ENCODE results near the gene MLLT3. TPM values are rescaled to one million over a fixed set of nuclear protein-coding genes. Genes with fewer than 3 reads are reported as not detected.

Gene MLLT3
- total RNA-seq, 2 donors from 2014 or later = 13.1 to 22.0 TPM

DNA sequence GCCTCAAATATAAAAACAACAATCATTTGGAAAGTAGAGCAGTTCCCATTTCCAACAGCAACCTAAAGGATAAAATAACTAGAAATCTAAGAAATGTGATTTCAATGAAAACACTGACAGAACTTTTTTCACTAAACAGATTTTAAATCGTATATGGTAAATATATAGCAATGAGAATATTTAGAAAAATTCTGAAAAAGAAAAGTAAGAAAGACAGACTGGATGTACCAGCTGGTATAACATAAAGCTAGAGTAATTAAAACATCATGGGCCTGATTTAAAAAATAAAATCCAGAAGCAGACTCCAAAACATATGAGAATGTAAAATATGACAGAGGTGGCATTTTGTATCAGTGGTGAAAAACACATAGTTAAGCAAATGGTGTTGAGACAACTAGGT lies 308.9 kb downstream of the MLLT3 start:
- Histone ChIP-seq H3K36me3 (no peaks in the 10 kb centered on the region), H3K9me3 (no peaks in the 10 kb centered on the region), H3K27me3 (replicated peaks; ENCODE audit: insufficient read depth) (no peaks in the 10 kb centered on the region), H3K27ac (no peak overlapping the region), H3K4me3 (no peak overlapping the region), H3K4me1 (replicated peaks) (no peaks in the 10 kb centered on the region)
- intact Hi-C loops (cut with DNase I) = no loop called here
- DNase-seq (ENCODE audit: low spot score) = no peak
- TF ChIP-seq POLR2AphosphoS5 (IDR thresholded peaks at IDR 0.05) (no peak), POLR2A (IDR thresholded peaks at IDR 0.05) (no peak)
- TF ChIP-seq, protein P1, sequence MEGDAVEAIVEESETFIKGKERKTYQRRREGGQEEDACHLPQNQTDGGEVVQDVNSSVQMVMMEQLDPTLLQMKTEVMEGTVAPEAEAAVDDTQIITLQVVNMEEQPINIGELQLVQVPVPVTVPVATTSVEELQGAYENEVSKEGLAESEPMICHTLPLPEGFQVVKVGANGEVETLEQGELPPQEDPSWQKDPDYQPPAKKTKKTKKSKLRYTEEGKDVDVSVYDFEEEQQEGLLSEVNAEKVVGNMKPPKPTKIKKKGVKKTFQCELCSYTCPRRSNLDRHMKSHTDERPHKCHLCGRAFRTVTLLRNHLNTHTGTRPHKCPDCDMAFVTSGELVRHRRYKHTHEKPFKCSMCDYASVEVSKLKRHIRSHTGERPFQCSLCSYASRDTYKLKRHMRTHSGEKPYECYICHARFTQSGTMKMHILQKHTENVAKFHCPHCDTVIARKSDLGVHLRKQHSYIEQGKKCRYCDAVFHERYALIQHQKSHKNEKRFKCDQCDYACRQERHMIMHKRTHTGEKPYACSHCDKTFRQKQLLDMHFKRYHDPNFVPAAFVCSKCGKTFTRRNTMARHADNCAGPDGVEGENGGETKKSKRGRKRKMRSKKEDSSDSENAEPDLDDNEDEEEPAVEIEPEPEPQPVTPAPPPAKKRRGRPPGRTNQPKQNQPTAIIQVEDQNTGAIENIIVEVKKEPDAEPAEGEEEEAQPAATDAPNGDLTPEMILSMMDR (IDR thresholded peaks at IDR 0.05) = no peak
- WGBS = 84% methylated on average over 1 of the region's 1 CpG

DNA sequence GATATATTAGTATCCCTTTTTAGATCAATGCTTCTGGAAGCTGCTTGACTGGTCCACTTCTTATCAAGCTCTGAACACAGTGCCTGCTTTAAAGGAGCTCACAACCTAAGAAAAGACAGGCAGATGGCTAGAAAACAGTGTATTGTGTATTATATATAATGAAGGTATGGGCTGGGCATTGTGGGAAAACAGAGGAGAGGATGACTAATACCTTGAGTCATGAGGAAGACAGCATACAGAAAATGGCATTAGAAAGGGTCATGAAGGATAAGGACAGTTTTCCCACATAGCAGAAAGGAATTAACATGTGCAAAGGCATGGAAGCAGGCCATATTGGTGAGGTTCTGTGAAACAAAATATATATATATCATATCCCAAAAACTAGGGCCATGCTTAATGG lies 309.6 kb downstream of the MLLT3 start:
- Histone ChIP-seq H3K36me3 (no peaks in the 10 kb centered on the region), H3K27ac (no peak overlapping the region), H3K4me1 (replicated peaks) (no peaks in the 10 kb centered on the region), H3K9me3 (no peaks in the 10 kb centered on the region), H3K27me3 (replicated peaks; ENCODE audit: insufficient read depth) (no peaks in the 10 kb centered on the region), H3K4me3 (no peak overlapping the region)
- intact Hi-C loops (cut with DNase I) = no loop called here
- DNase-seq (ENCODE audit: low spot score) = no peak
- TF ChIP-seq POLR2A (IDR thresholded peaks at IDR 0.05) = no peak
- TF ChIP-seq POLR2AphosphoS5 (IDR thresholded peaks at IDR 0.05) = no peak
- TF ChIP-seq, protein P1 (IDR thresholded peaks at IDR 0.05) = no peak

DNA sequence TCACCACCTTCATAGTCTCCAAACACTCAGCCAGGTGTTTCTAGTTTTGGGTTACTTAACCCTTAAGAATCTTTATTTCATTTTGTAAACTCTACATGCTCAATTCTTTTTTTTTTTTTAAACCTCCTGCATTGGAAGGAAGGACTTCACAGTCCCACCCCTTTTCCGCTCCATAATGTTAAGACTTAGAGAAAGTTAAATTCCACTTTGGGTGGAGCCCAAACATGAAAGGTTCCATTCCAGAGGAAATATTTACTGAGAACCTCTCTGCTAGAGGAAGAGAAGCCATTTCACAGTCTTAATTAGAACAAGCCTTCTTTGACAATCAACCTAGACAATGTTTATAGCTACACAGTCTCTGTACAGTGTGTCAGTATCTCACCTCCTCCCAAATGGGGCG lies 312.3 kb downstream of the MLLT3 start:
- Histone ChIP-seq H3K4me1 (replicated peaks) (no peaks in the 10 kb centered on the region), H3K36me3 (no peaks in the 10 kb centered on the region), H3K4me3 (no peak overlapping the region), H3K27me3 (replicated peaks; ENCODE audit: insufficient read depth) (no peaks in the 10 kb centered on the region), H3K27ac (no peak overlapping the region), H3K9me3 (no peaks in the 10 kb centered on the region)
- TF ChIP-seq POLR2AphosphoS5 (IDR thresholded peaks at IDR 0.05) (no peak), POLR2A (IDR thresholded peaks at IDR 0.05) (no peak)
- TF ChIP-seq, protein P1 (IDR thresholded peaks at IDR 0.05) = no peak
- no peak for DNase-seq (ENCODE audit: low spot score)
- intact Hi-C loops (cut with DNase I) = no loop called here
- 98% methylated on average over 2 of the region's 2 CpGs for WGBS

GRCh38 chr9:20309124-20309523 lies 313.2 kb downstream of the MLLT3 start:
- no peaks in the 10 kb centered on the region for H3K36me3 ChIP-seq
- 63% methylated on average over 4 of the region's 4 CpGs for WGBS
- H3K27me3 ChIP-seq (replicated peaks; ENCODE audit: insufficient read depth) = no peaks in the 10 kb centered on the region
- no peaks in the 10 kb centered on the region for H3K4me1 ChIP-seq (replicated peaks)
- intact Hi-C loops (cut with DNase I) = no loop called here
- TF ChIP-seq POLR2A (IDR thresholded peaks at IDR 0.05) = no peak
- TF ChIP-seq, protein P1 (IDR thresholded peaks at IDR 0.05) = no peak
- TF ChIP-seq POLR2AphosphoS5 (IDR thresholded peaks at IDR 0.05) = no peak
- no peak overlapping the region for H3K4me3 ChIP-seq
- H3K27ac ChIP-seq = no peak overlapping the region
- H3K9me3 ChIP-seq = no peaks in the 10 kb centered on the region
- DNase-seq (ENCODE audit: low spot score) = no peak

DNA sequence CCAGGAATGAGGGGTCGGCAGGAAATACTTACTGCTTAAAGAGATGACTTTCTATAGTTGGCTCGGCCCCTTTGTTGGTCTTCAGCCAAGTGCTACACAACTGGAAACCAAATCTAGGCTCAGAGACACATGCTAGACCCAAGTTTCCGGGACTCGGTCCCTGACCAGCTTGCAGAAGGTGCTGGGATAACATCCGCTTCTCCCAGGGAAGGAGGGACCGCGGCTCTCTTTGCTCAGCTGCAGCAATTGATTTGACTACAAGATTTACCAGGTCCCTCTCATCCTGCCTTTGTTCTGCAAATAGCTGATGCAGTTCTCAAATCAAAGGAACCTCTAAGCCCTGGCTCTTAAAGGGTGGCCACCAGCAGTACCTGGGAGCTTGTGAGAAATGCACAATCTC lies 314.7 kb downstream of the MLLT3 start:
- intact Hi-C loops (cut with DNase I) = no loop called here
- no peaks in the 10 kb centered on the region for H3K4me1 ChIP-seq (replicated peaks)

More for the DNA sequence above, 314.7 kb downstream of the MLLT3 start:
- no peak for TF ChIP-seq POLR2A (IDR thresholded peaks at IDR 0.05)
- TF ChIP-seq POLR2AphosphoS5 (IDR thresholded peaks at IDR 0.05) = no peak
- TF ChIP-seq, protein P1 (IDR thresholded peaks at IDR 0.05) = no peak
- Histone ChIP-seq H3K9me3 (no peaks in the 10 kb centered on the region), H3K36me3 (no peaks in the 10 kb centered on the region), H3K4me3 (no peak overlapping the region), H3K27me3 (replicated peaks; ENCODE audit: insufficient read depth) (no peaks in the 10 kb centered on the region), H3K27ac (no peak overlapping the region)
- WGBS = 22% methylated on average over 7 of the region's 7 CpGs
- DNase-seq (ENCODE audit: low spot score) = no peak

Data from prostate gland (tissue), 2 donors.